Measurements from ENCODE around the gene SRRD. TPM values are rescaled to one million over a fixed set of nuclear protein-coding genes. Genes with fewer than 3 reads are reported as not detected.

Gene SRRD
- total and polyA plus RNA-seq, 2 of the 8 experiments (the other 6 are each of a cell fraction or from before 2014, with no cell fraction given), result 17.1 to 25.3 TPM

GRCh38 chr22:26477341-26477731 lies 6.3 kb upstream of the SRRD start (continued):
- TF ChIP-seq SAP30 (IDR thresholded peaks at IDR 0.05; ENCODE audit: insufficient read depth, insufficient replicate concordance, low read length) (no peak), SIRT6 (IDR thresholded peaks at IDR 0.05; ENCODE audit: low read length) (no peak), MAFK (IDR thresholded peaks at IDR 0.05; ENCODE audit: low read depth, low read length) (no peak), BCL11A (IDR thresholded peaks at IDR 0.05; ENCODE audit: low read depth in 2 of 2, low read length in 2 of 2) (no peak)
